Spleen (tissue), 11 donors: ENCODE data around the gene MGMT. TPM values are rescaled to one million over a fixed set of nuclear protein-coding genes. Genes with fewer than 3 reads are reported as not detected.

Experiments used
- DNase-seq: peaks from one replicate; pipeline ENCODE4 v3.0.0-alpha.2; 2020
- H3K27ac ChIP-seq, 8 donors: fragments of 200-600 bp; sonication (generic) in 7 of 8; 1 replicate in 4 of 8; 2 replicates in 4 of 8; pipeline versions ENCODE4 v1.5.0 to v1.8.0; 2016 to 2021; ENCODE audit warnings: inconsistent platforms in 4 of 8, mild to moderate bottlenecking in 4 of 8, moderate library complexity in 1 of 8
- H3K27me3 ChIP-seq, 7 donors: fragments of 200-600 bp; sonication (generic) in 6 of 7; replicated peaks in 1 of 7; 1 replicate in 4 of 7; 2 replicates in 3 of 7; pipeline versions ENCODE4 v1.5.0 to v1.8.0; 2016 to 2021; ENCODE audit warnings: inconsistent platforms in 3 of 7, mild to moderate bottlenecking in 1 of 7
- H3K36me3 ChIP-seq, 6 donors: fragments of 200-600 bp; sonication (generic) in 5 of 6; 1 replicate in 4 of 6; 2 replicates in 2 of 6; pipeline versions ENCODE4 v1.5.0 to v1.8.0; 2016 to 2021; ENCODE audit warnings: inconsistent platforms in 2 of 6
- H3K4me1 ChIP-seq, 6 donors: fragments of 200-600 bp; sonication (generic) in 5 of 6; 1 replicate in 3 of 6; 2 replicates in 3 of 6; pipeline versions ENCODE4 v1.5.0 to v1.8.0; 2016 to 2021; ENCODE audit warnings: inconsistent platforms in 3 of 6
- H3K4me3 ChIP-seq, 8 donors: fragments of 200-600 bp; sonication (generic) in 7 of 8; 1 replicate in 4 of 8; 2 replicates in 4 of 8; pipeline versions ENCODE4 v1.5.0 to v1.8.0; 2016 to 2021; ENCODE audit warnings: inconsistent platforms in 4 of 8, mild to moderate bottlenecking in 4 of 8, moderate library complexity in 2 of 8
- H3K9me3 ChIP-seq, 8 donors: fragments of 200-600 bp; sonication (generic) in 7 of 8; 1 replicate in 4 of 8; 2 replicates in 4 of 8; pipeline versions ENCODE4 v1.5.0 to v1.8.0; 2016 to 2021; ENCODE audit warnings: inconsistent platforms in 4 of 8
- POLR2A ChIP-seq, 3 donors: fragments of 450-650 bp; IDR thresholded peaks; one replicate each; pipeline ENCODE4 v1.5.1; 2017; ENCODE audit warnings: antibody characterized with exemption in 3 of 3, mild to moderate bottlenecking in 1 of 3
- POLR2AphosphoS5 ChIP-seq, 3 donors: sonication (generic); formaldehyde crosslinking; IDR thresholded peaks; one replicate each; pipeline ENCODE4 v1.5.1; 2017; ENCODE audit warnings: antibody characterized with exemption in 3 of 3
- WGBS, 5 donors: extraction: QIAGEN DNeasy Blood & Tissue Kit in 3 of 5; methylation state at CpG; one replicate each; pipeline versions ENCODE4 v1.1.5 to v1.1.7; 2013 to 2018; 5-methylcytosine and 5-hydroxymethylcytosine counted together
- intact Hi-C: fragments of 100-400 bp; cut with DNase I; formaldehyde crosslinking; loops from one replicate; pipeline ENCODE4 v1.15.0; 2023; ENCODE audit warnings: low total_unique reads
- polyA plus RNA-seq, 3 donors: library from polyadenylated mRNA; stranded (reverse); fragments of 200-250 nt; gene quantifications; one replicate each; pipeline ENCODE4 v1.2.1, GENCODE V29; 2013
- total RNA-seq, 7 donors: library from RNA; depleted of rRNA in 3 of 7; stranded (reverse); fragments of >200 nt in 3 of 7; fragmentation: NEBNext Ultra II Directional in 4 of 7; extraction: Animal tissue kit (Norgen Biotek cat#: 25700) in 4 of 7; gene quantifications; one replicate each; pipeline versions ENCODE4 v1.1.0 to v1.2.1, GENCODE V29; 2016 to 2021
- TF ChIP-seq, protein P1 (sequence below), 11 experiments: fragments of 200-600 bp in 7 of 11; fragments of 450-650 bp in 4 of 11; sonication (generic) in 4 of 11; IDR thresholded peaks in 8 of 11; conservative IDR thresholded peaks in 3 of 11; 1 replicate in 7 of 11; 2 replicates in 4 of 11; pipeline versions ENCODE4 v1.4.0 to v1.8.0; 2016 to 2021; ENCODE audit warnings: antibody characterized with exemption in 11 of 11, inconsistent platforms in 4 of 11, mild to moderate bottlenecking in 1 of 11
- donor health status: healthy with polysubstance abuse.
- donor health status: DM: no; HTN: no; CAD: no; lungs with moderate emphysema.
- donor health status: DM: no; HTN: no; CAD: no.
- donor health status: Bipolar disorder and iron deficiency.
- donor health status: healthy.
- donor health status: DM: no; HTN: no; CAD: no.
- donor health status: DM: yes; HTN: yes; CAD: no.

The MGMT gene
- total and polyA plus RNA-seq, 10 donors, result 14.3 to 33.4 (median 21.7) TPM

DNA sequence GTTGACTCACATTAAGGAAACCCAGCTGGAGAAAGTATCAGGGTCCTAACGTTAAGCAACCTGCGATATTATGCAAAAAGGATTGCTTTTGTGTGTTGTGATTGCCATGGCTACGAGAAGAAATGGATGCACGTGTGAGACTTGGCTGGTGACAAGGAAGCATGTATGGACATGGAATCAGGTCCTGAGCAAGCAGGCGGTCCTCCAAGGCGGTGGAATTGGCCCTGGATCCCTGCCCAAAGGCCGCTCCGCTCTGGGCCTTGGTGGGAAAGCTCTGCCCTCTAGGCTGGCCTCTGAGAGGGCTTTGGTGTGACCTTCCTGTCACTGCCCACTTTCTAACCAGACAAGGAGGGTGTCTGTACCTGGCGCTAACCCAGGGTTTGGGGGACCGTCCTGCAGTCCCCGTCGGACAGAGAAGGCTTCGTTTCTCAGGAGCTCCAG is 305.0 kb downstream of the MGMT start:
- peak; percentile 51 for DNase-seq
- no peak for TF ChIP-seq POLR2AphosphoS5 (IDR thresholded peaks at IDR 0.05)
- TF ChIP-seq POLR2A (IDR thresholded peaks at IDR 0.05), result no peak
- TF ChIP-seq, protein P1, sequence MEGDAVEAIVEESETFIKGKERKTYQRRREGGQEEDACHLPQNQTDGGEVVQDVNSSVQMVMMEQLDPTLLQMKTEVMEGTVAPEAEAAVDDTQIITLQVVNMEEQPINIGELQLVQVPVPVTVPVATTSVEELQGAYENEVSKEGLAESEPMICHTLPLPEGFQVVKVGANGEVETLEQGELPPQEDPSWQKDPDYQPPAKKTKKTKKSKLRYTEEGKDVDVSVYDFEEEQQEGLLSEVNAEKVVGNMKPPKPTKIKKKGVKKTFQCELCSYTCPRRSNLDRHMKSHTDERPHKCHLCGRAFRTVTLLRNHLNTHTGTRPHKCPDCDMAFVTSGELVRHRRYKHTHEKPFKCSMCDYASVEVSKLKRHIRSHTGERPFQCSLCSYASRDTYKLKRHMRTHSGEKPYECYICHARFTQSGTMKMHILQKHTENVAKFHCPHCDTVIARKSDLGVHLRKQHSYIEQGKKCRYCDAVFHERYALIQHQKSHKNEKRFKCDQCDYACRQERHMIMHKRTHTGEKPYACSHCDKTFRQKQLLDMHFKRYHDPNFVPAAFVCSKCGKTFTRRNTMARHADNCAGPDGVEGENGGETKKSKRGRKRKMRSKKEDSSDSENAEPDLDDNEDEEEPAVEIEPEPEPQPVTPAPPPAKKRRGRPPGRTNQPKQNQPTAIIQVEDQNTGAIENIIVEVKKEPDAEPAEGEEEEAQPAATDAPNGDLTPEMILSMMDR (IDR thresholded peaks at IDR 0.05 in 8 of 11, conservative IDR thresholded peaks at IDR 0.05 in 3 of 11), result no peak
- Histone ChIP-seq H3K27me3 (no peaks in the 10 kb centered on the region), H3K9me3 (peaks cover 0 to 6% (median 0%) of the 10 kb centered on the region in 8 donors), H3K4me3 (no peak overlapping the region), H3K4me1 (no peaks in the 10 kb centered on the region), H3K36me3 (peaks cover 0 to 52% (median 21%) of the 10 kb centered on the region in 6 donors), H3K27ac (no peak overlapping the region)
- intact Hi-C loops, result no loop called here
- 92 to 95% (median 93%) methylated on average over 13 of the region's 13 CpGs for WGBS, 5 donors

GRCh38 chr10:129772468-129773358 is 305.7 kb downstream of the MGMT start:
- Histone ChIP-seq H3K4me1 (no peaks in the 10 kb centered on the region), H3K36me3 (peaks cover 0 to 45% (median 21%) of the 10 kb centered on the region in 6 donors), H3K9me3 (peaks cover 0 to 13% (median 0%) of the 10 kb centered on the region in 8 donors), H3K4me3 (no peak overlapping the region), H3K27me3 (no peaks in the 10 kb centered on the region), H3K27ac (no peak overlapping the region)
- 86 to 98% (median 91%) methylated on average over 15 to 17 of the region's 17 CpGs for WGBS, 5 donors
- TF ChIP-seq POLR2A (IDR thresholded peaks at IDR 0.05) (no peak), POLR2AphosphoS5 (IDR thresholded peaks at IDR 0.05) (no peak)
- TF ChIP-seq, protein P1 (IDR thresholded peaks at IDR 0.05 in 8 of 11, conservative IDR thresholded peaks at IDR 0.05 in 3 of 11), result no peak
- intact Hi-C loops, result no loop called here
- DNase-seq, result peak; percentile 54

DNA sequence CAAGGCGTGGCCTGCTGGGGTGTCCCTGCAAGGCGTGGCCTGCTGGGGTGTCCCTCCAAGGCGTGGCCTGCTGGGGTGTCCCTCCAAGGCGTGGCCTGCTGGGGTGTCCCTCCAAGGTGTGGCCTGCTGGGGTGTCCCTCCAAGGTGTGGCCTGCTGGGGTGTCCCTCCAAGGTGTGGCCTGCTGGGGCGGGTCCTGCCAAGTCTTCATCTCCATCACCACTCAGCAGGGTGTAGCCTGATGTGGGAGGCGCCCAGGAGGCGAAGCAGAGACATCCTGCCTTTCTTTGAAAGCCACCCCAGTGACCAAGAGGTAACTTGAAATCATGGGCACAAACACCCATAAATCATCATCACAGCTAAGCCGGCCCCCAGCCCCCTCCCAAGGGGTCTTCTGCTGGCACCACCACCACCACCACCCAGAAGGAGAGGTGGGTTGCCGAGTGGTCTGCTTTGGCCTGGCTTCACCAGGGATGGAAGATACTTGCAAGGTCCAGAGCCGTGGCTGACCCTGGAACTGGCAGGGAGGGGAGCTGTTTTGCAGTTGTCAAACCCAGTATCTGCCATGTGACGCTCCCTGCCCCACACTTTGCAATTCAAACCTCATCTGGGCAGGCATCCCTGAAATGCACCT is 306.4 kb downstream of the MGMT start:
- DNase-seq, result peak; percentile 63
- Histone ChIP-seq H3K27me3 (no peaks in the 10 kb centered on the region), H3K9me3 (peaks cover 0 to 14% (median 0%) of the 10 kb centered on the region in 8 donors), H3K4me3 (no peak overlapping the region), H3K27ac (no peak overlapping the region), H3K4me1 (no peaks in the 10 kb centered on the region), H3K36me3 (peaks cover 0 to 37% (median 16%) of the 10 kb centered on the region in 6 donors)
- TF ChIP-seq, protein P1 (IDR thresholded peaks at IDR 0.05 in 8 of 11, conservative IDR thresholded peaks at IDR 0.05 in 3 of 11), result no peak
- no peak for TF ChIP-seq POLR2AphosphoS5 (IDR thresholded peaks at IDR 0.05)
- TF ChIP-seq POLR2A (IDR thresholded peaks at IDR 0.05), result no peak
- WGBS, 5 donors, result 86 to 94% (median 90%) methylated on average over 5 to 11 of the region's 11 CpGs
- intact Hi-C loops, result no loop called here
